Right renal pelvis (tissue), 4 donors: Measurements from ENCODE around the gene PCDH9. TPM values are rescaled to one million over a fixed set of nuclear protein-coding genes. Genes with fewer than 3 reads are reported as not detected.

Source experiments
- DNase-seq, 4 donors: peaks; one replicate each; pipeline ENCODE4 v3.0.0-alpha.2; 2013; ENCODE audit warnings: low read depth in 4 of 4, low spot score in 3 of 4, missing footprints in 1 of 4
- polyA plus RNA-seq, 4 donors: library from polyadenylated mRNA; unstranded; fragments of 120-200 nt; gene quantifications; one replicate each; pipeline ENCODE4 v1.2.1, GENCODE V29; 2013; ENCODE audit not compliant: insufficient read length in 4 of 4

Gene PCDH9
- polyA plus RNA-seq, 4 donors, result 12.8 to 16.5 (median 15.0) TPM

DNA sequence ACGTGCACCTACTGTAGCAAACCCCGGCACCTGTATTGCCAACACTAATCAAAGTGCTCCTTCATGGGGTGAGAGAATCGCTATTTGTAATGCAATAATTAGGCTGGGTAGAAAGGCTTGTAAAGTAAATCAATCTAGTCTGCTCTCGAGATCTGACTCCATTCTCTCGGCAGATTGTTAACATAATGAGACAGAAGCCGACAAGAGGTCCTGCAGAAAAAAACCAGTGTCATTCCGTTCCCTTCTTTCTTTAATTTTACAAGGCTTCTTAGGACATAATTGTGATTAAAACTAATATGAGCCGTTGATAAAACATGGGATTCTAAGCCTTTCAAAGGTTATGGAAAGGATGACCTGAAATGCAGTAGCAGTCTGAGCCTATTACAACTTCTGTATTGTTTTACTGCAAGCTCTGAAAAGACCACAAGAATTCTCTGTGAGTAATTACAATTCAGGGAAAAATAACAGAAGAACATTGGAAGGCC, 530.0 kb downstream of the PCDH9 start:
- DNase-seq, result no peak

DNA sequence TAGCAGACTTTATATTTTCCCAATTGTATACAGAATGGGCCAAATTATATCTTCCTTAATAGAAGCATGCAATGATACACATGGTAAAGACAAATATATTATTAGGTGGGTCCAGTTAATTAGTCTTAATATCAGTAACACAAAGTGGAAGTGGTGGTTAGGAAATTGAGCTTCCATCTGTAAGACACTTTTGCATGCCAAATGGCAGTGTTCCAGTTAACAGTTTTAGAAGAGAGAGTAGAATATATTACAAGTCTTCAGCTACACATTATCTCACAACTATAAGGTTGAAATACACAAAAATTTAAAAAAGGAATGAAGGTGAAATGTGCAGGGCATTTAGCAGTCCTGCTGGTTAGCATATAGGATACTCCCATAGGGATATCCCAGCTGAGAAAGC, 536.5 kb downstream of the PCDH9 start:
- DNase-seq, result no peak

DNA sequence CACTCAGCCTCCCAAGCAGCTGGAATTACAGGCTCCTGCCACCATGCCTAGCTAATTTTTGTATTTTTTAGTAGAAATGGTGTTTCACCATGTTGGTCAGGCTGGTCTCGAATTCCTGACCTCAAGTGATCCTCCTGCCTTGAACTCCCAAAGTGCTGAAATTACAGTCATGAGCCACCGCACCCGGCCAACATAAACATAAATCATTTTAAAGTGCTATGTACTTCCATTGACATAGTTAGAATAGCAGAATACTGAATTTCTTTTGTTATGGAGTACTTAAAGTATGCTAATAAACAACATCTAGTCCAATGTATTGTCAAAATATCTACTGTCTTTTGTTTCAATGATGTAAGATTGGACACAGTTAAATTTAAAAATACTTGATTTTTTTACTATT, 539.0 kb downstream of the PCDH9 start:
- no peak for DNase-seq

DNA sequence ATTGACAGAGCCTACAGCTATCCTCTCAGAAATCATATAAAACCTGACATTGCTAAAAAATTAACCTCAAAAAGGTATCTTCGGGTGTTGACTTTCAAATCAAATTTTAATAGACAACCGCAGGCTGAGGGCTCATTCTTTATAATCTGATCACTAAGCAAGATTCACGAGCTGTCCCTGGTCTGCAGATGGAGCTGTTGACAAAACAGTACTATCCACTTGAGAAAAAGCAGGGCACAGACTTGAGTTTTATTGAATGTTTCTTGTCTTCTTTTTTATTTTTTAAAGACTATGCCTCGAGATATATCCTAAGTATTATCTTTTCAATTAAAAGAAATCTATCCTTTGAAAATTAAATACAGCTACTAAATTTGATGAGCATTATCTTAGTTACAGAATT, 540.5 kb downstream of the PCDH9 start:
- no peak for DNase-seq

DNA sequence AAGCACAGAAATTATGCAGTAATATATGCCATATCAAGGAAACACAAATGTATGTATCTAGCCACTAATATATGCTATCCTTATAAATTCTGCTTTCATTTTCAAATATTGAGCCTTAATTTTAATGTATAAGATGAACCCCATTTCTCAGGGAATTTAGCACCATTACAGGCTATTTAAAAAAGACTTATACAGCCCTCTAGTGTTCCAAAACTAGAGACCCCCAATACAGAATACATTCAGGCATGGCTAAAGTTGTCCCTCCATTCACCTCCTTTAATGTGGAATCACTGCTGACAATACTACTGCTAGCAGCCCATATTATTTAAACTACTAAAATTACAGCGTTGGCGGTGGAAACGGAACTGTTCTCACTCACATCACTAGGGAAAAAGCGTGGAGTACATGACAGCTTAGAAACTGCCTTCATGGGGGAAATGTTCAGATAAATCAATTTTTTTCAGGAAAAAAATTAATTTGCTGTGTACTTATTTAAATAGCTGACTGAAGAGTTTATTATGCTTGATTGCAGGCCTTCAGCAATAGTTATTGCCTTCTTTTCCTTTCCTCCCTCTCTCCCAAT, 541.0 kb downstream of the PCDH9 start:
- DNase-seq, result no peak

DNA sequence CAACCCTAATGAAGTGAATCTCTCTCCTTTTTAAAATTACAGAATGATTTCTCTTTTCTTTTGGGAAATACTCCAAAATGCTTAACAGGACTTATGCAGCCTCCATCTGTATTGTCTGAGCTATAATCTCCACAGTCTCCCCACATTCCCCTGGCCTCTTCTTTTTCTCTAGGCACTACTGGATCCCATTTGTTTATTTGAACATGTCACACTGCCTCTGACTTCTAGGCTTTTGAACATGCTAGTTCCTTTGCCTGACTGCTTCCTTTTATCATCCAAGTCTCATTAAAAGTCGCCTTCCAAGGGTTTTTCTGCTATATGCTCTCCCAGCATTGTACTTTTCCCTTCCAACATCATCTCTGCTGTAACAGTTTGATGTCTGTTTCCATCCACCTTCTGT, 548.7 kb downstream of the PCDH9 start:
- DNase-seq, result no peak

DNA sequence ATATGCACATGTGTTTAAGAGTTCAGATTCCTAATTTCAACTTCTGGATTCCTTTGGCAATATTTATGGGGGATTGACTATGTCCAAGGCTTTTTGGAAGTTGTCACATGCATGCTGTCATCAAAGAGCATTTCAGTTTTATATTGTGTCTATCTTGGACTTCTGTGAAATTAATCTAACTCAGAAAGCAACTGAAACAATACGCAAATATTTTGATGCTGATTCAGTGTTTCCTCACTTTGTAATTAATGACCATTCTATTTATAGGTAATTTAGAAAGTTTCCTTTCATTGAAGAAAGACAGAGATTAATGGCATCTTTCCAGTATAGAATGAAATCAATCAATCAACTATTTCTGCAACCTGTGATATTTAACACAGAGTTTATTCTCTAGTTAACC, 550.1 kb downstream of the PCDH9 start:
- no peak for DNase-seq

DNA sequence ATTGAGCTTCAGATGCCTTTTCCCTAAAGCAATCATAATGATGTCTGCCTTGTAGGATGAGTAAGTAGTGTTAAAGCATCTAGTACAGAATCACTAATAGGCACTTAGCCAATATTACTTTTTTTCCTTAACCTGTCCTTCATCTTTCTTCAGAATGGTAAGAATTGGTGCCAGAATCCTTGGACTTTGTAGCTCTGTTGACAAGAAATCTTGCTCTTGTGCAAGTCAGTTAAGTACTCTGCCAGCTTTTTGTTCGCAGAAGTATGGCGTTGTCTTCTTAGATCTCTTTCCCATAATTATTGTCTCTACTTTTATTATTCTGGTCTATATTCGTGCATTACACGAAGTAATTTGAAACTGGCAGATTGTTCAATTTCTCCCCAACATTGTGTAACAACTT, 554.5 kb downstream of the PCDH9 start:
- DNase-seq, result no peak

DNA sequence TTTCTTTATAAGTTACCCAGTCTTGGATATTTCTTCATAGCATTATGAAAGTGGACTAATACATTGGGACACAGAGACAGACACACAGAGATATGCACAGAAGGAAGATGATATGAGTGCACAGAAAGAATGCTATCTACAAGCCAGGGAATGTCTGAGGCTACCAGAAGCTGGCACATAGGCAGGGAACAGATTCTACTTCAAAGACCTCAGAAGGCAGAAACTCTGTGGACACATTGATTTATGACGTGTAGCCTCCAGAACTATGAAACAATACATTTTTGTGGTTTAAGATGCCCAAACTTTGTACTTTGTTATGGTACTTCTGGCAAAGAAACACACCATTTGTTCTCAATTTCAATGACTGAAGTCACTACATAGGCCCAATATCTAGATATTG, 556.7 kb downstream of the PCDH9 start:
- DNase-seq, result no peak

DNA sequence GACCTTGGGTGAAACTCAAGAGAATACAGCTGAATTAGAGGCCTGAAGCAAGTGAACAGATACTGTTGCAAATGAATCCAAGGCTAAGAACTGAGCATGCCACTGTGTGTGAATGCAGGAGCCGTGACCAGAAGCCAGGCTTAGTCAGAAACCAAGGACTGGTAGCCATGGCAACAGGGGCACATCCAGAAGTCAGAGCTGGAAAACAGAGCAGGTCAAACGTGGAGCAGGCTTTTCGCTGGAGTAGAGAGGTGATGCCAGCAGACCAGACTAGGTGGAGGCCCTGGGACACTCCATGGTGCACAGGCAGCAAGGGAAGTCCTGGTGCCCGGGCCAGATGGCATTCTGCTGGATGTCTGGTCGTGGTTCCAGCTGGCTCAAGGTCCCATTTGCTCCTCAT, 564.1 kb downstream of the PCDH9 start:
- DNase-seq, result peak; percentile 37 to 76 (median 56)

DNA sequence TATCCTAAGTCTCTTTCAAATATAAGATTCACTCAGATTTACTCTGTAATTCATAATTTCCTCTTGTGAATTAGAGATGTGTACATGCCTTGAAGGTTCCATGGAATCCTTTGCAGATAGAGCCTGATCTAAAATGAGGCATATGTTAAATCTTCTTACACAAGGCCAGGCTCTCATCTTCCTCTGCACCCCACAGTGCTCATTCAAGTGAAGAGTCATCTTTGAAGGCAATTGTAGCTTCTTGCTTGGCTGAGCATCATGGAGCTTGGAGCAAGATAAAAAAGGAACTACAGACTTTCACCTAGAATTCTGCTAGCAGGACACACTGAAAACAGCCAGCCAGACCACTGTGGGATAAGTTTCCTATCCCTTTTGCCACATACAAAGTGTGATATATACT, 566.4 kb downstream of the PCDH9 start:
- no peak for DNase-seq

DNA sequence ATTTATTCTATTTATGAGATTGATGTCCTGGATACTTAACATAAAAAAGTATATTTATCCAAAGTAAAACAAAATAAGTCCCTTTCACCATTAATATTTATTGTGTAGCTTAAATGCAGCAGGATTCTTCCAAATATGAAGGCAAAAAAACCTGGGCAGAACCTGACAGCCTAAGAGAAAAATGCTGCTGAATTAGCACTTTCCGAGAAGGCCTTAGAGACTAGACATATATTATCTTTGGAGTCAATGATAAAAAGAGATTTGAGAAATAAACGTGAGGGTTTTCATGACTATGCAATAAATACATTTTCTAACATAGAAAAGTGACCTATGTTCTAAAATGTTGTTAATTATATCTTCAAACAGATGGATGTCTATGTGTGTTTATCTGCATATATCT, 566.9 kb downstream of the PCDH9 start:
- DNase-seq, result no peak

DNA sequence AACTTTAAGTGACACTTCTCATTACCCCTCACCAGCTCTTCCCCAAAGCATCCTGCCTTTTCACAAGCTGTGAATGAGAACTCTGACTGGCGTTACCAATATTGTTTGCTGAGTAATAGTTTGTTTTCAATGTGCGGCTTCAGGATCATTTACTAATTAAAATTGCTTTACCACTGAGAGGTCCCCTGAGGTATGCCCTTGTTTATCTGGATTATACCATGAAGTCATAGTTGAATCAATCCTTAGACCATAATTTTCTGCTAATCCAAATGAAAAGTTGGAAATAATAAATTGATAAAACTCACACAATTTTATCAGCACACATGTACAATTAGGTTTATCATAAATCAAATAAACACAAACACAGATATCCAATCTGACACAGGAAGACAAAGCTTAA, 568.8 kb downstream of the PCDH9 start:
- no peak for DNase-seq

DNA sequence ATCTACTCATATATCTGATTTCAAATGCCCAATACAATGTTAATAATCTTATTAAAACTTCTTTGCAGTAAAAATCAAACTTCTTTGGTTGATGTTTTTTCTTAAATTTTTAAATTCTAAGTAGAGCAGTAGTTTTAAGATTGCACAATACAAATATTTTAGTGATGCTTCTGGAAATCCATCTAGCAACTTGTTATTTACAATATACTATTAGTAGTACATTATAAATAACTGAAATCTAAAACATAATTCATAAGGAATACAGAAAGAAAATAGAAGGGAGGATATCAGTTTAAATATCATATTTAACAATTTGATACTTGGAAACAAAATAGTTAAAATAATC, 569.7 kb downstream of the PCDH9 start:
- no peak for DNase-seq

DNA sequence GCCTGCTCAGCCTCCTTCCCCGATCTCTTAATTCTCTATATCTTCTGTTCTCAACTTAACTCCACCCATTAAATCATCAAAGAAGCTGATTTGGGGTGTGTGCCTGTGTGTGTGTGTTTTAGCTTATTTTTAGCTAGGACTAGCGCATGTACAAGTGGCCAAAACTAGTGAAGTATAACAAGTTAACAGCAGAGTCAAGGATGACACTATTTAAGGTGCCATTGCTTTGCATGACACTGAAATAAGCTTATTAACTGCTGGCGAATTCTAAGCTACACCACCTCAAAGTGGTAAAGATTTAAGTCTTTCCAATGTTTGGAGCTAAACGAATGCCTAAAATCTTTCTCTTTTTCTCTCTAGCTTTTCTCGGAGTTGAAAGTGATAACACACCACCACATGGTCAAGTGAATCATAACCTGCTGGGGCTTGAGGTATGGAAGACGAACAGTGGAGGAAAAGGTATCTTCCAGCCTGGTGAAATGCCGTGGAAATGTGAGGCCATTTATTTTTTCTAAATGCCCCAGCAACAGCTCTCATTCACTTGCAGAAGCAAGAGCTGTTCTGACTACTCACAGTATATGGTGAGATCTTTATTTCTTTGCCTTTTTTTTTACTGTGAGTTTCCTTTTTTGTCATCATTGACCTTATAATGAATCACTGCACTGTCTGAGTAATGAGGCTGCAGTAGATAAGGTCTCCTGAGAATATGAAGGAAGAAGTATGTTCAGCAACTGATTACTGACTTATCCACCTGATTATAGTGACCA, 570.3 kb downstream of the PCDH9 start:
- no peak for DNase-seq

DNA sequence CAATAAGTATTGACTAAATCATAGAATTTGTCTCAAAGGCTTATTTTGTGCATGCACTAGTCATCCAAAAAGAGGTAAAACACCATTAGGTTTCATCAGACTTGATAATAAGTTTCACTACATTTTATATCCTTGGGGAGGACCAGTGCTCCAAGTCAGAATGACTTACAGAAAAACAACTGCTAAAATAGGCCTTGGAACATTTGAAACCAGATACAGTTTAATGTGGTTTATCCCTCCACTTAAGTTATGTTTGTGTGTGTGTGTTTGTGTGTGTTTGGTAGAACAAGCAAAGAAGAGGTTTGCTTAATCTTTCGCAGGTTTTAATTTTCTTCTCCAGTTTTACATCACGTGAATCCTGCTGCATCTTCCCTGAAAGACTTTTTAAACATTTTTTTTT, 570.9 kb downstream of the PCDH9 start:
- DNase-seq, result no peak

DNA sequence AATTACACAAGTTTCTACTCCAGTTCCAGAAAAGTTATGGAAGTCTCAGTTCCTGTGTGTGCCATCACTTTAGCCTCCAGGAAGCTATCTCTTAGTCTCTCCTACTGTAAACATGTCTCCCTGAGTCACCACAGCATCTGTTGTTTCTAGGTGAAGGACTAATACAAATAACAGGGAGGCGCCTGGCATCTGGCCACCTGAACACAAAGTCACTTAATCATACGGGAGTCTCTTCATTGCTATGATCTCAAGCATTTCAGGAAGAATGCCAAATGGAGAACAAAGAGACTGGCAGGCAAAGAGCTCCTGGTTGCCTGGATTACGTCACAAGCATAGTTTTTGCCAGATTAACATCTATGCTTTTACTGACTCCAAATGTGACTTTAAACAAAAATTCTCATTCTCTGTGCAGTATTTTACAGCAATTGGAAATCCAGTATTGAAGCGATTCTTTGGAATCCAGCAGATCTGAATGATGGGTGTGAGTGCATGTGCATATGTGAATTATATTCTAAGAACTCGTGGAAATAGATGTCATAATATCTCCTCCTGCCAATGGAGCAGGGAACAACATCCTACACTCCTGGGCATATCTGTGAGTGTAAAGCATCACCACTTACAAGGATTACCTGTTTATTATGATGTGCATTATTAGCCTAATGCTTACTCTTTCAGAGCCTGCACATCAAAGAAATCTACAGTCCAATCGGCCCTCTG, 572.8 kb downstream of the PCDH9 start:
- DNase-seq, result no peak

DNA sequence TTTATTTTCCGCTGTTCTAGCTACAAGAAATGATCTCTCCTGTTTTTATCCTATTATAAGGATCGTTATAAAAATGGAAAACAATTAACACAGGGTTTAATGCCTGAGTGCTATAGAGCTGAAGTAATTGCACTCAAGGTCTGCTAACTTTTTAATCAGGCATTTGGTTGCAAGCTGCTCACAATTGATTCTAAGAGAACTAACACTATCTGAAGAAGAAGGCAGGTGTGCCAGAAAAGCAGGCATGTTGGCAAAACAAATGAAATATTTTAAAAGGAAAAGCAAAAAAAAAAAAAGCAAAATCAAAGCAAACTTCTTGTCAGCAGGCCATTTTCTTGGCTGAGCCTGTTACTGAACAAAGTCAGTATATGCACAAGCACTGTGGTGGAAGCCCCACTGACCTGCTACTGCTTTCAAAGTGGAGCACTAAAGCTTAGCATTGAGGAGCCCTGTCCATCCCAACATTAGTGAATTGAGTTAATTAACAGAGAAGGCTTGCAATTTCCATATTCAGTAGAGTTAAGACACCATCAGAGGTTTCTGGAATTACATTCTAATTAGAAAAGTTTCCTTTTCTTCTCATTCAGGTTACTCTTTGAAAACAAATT, 574.2 kb downstream of the PCDH9 start:
- DNase-seq, result no peak

DNA sequence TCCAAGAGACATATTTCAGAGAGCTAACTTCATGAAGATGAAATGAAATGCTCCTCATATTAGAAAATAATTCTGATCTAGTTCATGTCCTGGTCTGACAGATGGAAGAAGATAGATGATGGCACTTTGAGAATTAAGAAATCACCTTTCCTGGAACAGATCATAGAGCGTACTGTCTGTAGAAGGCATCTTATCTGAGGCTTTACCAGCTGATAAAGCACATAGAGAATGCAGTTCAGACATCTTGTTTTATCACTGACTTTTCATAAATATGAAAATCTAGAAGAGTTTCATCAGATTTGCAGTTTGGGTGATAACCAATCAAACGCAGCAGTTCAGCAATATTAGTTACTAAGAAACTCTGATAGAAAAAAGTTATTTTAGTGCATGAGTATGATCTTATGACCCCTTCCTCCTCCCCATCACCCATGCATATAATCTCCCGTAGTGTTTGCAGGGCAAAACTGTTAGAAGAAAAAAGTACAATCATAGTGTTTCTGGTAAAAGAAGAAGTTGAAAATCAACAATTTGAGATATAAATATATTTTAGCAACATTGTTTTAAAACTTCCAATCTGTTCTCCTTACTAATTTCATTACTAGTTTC, 585.2 kb downstream of the PCDH9 start:
- DNase-seq, result no peak

DNA sequence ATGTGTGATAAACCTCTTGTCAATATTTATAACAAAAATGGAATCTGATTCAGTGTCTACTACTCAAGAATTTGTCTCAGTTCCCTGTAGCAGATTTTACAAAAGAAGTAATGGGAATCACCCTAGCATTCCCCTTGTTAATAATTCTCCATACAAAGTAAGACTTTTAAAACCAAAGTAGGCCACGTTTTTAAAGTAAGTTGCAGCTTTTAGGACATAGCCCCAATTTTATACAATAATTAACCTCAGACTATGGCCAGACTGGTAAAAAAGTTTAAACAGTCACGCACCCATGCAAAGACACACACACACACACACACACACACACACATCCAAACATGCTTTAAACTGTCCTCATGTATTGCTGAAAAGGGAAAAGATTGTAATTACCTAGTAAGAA, 589.9 kb downstream of the PCDH9 start:
- DNase-seq, result peak in 1 of 4 donors; percentile 6

DNA sequence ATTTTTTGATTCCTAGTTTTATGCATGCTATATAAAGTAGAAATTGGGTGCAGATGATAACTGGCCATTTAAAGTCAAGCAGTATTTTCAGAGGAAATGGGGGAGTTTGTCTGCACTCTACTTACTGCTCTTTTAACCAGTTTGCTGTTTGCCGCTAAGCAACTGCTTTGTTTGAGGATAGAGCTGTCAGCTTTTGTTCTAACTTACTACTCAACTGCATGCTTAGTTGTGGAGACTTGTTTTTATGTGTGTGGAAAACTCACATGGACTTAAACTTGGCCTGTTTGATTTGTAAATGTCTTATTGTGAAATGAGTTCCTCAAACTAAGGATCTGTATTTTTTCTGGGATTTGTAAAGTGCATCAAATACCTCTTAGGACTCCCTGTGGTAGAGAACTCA, 591.1 kb downstream of the PCDH9 start:
- no peak for DNase-seq
